OCI-LY3 (cell line): ENCODE measurements around the gene GSC2.

Experiments used
- H2AFZ ChIP-seq: fragments of 200-600, 300-600 bp; shearing (Covaris generic); 2 replicates; pipeline ENCODE4 v1.6.0; 2014; ENCODE audit warnings: antibody characterized with exemption, low read depth, low read length
- H3K27ac ChIP-seq: fragments of 200-600, 300-600 bp; sonication (generic); 2 replicates; pipeline ENCODE4 v1.5.1; 2014; ENCODE audit warnings: mild to moderate bottlenecking, low read length, moderate library complexity, mixed read lengths
- H3K27me3 ChIP-seq: fragments of 200-600, 300-600 bp; sonication (generic); 2 replicates; pipeline ENCODE4 v1.6.1; 2014; ENCODE audit warnings: low read depth, low read length, mixed read lengths
- H3K36me3 ChIP-seq: fragments of 200-600, 300-600 bp; sonication (generic); replicated peaks from 2 replicates; pipeline ENCODE3; 2014; ENCODE audit warnings: low read depth, low read length, mixed read lengths
- H3K4me1 ChIP-seq: fragments of 300-600, 200-600 bp; sonication (generic); 2 replicates; pipeline ENCODE4 v1.6.1; 2014; ENCODE audit warnings: low read length, mixed read lengths
- H3K4me2 ChIP-seq: fragments of 200-600, 300-600 bp; sonication (generic); 2 replicates; pipeline ENCODE4 v1.6.1; 2014; ENCODE audit warnings: low read length, mixed read lengths
- H3K4me3 ChIP-seq: fragments of 300-600, 200-600 bp; sonication (generic); 2 replicates; pipeline ENCODE4 v1.5.1; 2014; ENCODE audit warnings: antibody characterized with exemption, mild to moderate bottlenecking, low read length, moderate library complexity
- H3K79me2 ChIP-seq: fragments of 300-600, 200-600 bp; shearing (Covaris generic); 2 replicates; pipeline ENCODE4 v1.6.1; 2014; ENCODE audit warnings: mild to moderate bottlenecking, low read length, mixed read lengths
- H3K9ac ChIP-seq: fragments of 300-600, 200-600 bp; shearing (Covaris generic); 2 replicates; pipeline ENCODE4 v1.6.0; 2014; ENCODE audit warnings: mild to moderate bottlenecking, low read length, moderate library complexity
- H3K9me3 ChIP-seq: fragments of 200-600, 300-600 bp; shearing (Covaris generic); 2 replicates; pipeline ENCODE4 v1.6.1; 2014; ENCODE audit warnings: low read length, mixed read lengths; ENCODE audit not compliant: insufficient read depth
- H4K20me1 ChIP-seq: fragments of 200-600, 300-600 bp; sonication (generic); 2 replicates; pipeline ENCODE4 v1.6.1; 2016; ENCODE audit warnings: low read length, mixed read lengths; ENCODE audit not compliant: insufficient read depth
- EZH2phosphoT487 ChIP-seq: fragments of 200-600 bp; shearing (Covaris generic); IDR thresholded peaks from 2 replicates; pipeline ENCODE4 v1.6.1; 2018; ENCODE audit warnings: antibody characterized with exemption, mixed run types, low read depth
- TF ChIP-seq, protein P1 (sequence below): fragments of 200-600, 300-600 bp; sonication (generic); IDR thresholded peaks from 2 replicates; pipeline ENCODE4 v1.5.1; 2014; ENCODE audit warnings: antibody characterized with exemption, low read length, low read depth

The GSC2 gene

DNA sequence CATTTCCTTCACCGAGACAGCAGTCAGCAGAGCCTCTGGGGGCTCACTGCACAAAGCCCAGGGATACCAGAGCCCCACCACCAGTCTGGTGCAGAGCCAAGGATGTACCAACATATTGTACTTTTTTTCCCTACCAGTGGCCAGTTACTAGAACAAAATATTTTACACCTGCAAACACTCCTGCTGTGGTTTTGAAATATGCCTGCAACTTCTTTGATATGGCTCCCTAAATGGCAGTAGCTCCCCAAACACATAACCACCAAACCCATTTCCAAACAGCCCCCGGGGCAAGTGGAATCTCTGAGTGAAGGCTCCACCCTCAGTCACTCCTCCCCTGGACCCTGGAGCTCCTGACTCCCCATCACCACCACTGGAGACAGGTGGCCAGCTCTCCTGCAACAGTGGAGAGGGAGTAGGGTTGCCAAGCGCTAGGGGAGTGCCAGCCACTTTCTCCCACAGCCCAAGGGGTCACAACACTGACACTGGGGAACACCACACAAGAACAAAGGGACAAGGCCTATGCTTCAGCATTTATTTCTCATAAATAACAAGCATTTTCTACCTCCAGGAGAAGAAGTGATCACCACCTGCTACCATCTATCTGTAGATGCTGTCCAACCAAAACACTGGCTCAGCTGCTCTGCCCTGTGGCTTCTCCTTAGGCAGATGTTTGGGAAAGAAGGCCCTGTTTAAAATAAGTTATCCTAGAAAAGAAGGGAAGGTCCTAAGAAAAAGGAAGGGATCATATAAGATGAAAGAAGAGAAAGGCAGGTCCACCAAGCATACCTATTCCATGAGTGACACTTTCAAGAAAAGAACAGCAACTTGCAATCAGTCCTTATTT, 43.0 kb downstream of the GSC2 start:
- H3K4me3 ChIP-seq: no peak overlapping the region
- no peaks in the 10 kb centered on the region for H3K9me3 ChIP-seq
- no peak overlapping the region for H3K4me2 ChIP-seq
- H3K4me1 ChIP-seq: peaks cover 16% of the 10 kb centered on the region
- H2AFZ ChIP-seq: no peak overlapping the region
- TF ChIP-seq, protein P1, sequence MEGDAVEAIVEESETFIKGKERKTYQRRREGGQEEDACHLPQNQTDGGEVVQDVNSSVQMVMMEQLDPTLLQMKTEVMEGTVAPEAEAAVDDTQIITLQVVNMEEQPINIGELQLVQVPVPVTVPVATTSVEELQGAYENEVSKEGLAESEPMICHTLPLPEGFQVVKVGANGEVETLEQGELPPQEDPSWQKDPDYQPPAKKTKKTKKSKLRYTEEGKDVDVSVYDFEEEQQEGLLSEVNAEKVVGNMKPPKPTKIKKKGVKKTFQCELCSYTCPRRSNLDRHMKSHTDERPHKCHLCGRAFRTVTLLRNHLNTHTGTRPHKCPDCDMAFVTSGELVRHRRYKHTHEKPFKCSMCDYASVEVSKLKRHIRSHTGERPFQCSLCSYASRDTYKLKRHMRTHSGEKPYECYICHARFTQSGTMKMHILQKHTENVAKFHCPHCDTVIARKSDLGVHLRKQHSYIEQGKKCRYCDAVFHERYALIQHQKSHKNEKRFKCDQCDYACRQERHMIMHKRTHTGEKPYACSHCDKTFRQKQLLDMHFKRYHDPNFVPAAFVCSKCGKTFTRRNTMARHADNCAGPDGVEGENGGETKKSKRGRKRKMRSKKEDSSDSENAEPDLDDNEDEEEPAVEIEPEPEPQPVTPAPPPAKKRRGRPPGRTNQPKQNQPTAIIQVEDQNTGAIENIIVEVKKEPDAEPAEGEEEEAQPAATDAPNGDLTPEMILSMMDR: no peak
- TF ChIP-seq EZH2phosphoT487: no peak
- H3K36me3 ChIP-seq: peaks cover 5% of the 10 kb centered on the region
- peaks cover 92% of the 10 kb centered on the region for H3K79me2 ChIP-seq
- H3K27me3 ChIP-seq: no peaks in the 10 kb centered on the region
- H4K20me1 ChIP-seq: peaks cover 76% of the 10 kb centered on the region
- H3K9ac ChIP-seq: no peak overlapping the region
- no peak overlapping the region for H3K27ac ChIP-seq

DNA sequence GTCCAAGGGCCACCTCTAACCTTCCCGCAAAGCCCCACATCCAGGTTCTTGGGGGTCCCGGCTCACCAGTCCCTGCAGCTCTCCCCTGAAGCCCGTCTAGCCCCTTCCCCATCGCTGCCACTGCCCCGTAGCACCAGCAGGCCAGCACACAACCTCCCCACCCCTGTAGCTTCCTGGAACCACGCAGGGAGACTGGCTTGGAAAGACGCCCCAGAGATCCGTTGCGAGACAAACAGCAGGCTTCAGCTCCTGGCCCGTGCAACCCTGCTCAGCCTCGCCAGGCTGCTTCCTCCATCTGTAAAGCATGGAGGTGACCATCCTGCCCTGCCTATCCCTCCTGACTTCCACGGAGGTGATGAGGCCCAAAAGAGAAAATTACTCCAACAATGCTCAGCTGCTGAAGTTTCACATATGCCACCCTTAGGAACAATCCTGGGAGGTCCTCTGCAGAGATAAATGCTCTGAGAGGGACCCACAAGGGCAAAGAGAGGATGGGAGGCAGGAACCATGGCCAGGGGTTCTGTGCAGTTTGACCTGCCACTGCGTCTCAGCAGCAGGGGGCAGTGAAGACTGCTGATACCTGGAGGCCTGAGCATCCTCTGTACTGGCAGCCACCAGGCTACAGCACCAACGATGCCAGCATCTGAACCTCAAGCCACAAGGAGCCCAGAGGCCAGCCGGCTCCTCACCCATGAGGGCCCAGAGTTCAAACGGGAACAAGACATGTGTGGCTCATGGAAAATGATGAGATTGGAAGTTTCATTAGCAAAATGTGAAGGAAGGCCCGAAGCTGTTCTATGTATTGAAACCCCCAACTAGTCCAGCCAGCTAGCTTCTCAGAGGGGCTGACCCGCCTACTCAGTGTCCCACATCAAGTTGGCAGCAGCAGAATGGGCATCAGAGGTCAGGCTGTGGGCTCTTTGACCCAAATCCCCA, 44.0 kb downstream of the GSC2 start:
- Histone ChIP-seq H3K27ac (no peak overlapping the region), H3K4me3 (no peak overlapping the region), H3K4me1 (peaks cover 16% of the 10 kb centered on the region), H3K9ac (no peak overlapping the region), H4K20me1 (peaks cover 75% of the 10 kb centered on the region), H3K36me3 (peaks cover 5% of the 10 kb centered on the region), H3K27me3 (no peaks in the 10 kb centered on the region), H3K4me2 (no peak overlapping the region), H3K79me2 (peaks cover 92% of the 10 kb centered on the region), H3K9me3 (no peaks in the 10 kb centered on the region), H2AFZ (no peak overlapping the region)
- no peak for TF ChIP-seq EZH2phosphoT487
- TF ChIP-seq, protein P1: peak; percentile 49

DNA sequence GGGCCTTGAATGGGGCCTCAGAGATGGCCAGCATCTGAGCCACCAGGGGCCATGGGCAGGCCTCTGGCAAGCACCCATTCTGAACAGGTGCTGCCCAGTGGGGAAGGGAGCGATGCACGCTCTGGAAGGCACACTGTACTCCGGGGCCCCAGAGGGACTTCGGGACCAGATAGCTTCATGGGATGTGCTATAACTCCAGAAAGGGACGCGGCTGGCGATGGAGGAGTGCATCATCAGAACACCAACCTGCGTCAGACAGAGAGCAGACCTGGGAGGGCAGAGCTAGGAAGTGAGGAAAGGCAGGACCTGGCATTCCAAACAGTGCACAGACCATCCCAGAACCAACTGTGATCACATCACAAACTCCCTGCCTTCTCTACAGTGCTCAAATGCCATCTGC, 44.6 kb downstream of the GSC2 start:
- H3K79me2 ChIP-seq: peaks cover 92% of the 10 kb centered on the region
- peaks cover 75% of the 10 kb centered on the region for H4K20me1 ChIP-seq
- H3K9ac ChIP-seq: no peak overlapping the region

More for the DNA sequence above, 44.6 kb downstream of the GSC2 start:
- H3K9me3 ChIP-seq: no peaks in the 10 kb centered on the region
- H3K27ac ChIP-seq: no peak overlapping the region
- peaks cover 16% of the 10 kb centered on the region for H3K4me1 ChIP-seq
- TF ChIP-seq EZH2phosphoT487: no peak
- TF ChIP-seq, protein P1: no peak
- peaks cover 5% of the 10 kb centered on the region for H3K36me3 ChIP-seq
- no peak overlapping the region for H3K4me3 ChIP-seq
- H3K4me2 ChIP-seq: no peak overlapping the region
- H3K27me3 ChIP-seq: no peaks in the 10 kb centered on the region
- no peak overlapping the region for H2AFZ ChIP-seq
